GM19455 (cell line): ENCODE measurements around the gene ASIC3.
"Not testable (repeated sequence)": the region's sequence is repeated elsewhere in the genome, so short reads cannot be mapped to it uniquely, and the experiment has no call there.

Experiments used
- ATAC-seq: cut with Tn5 transposase; IDR thresholded peaks from one replicate; pipeline ENCODE4 v1.9.1; 2021; ENCODE audit not compliant: unreplicated experiment

The ASIC3 gene

GRCh38 chr7:151047976-151048815, at the start of gene ASIC3:
ASIC3 (plus strand) TSS chr7:151048531; CDS start chr7:151048886, 355 bp downstream.
- no peak for ATAC-seq

GRCh38 chr7:150999001-150999400, 49.3 kb upstream of the ASIC3 start:
- no peak for ATAC-seq

DNA sequence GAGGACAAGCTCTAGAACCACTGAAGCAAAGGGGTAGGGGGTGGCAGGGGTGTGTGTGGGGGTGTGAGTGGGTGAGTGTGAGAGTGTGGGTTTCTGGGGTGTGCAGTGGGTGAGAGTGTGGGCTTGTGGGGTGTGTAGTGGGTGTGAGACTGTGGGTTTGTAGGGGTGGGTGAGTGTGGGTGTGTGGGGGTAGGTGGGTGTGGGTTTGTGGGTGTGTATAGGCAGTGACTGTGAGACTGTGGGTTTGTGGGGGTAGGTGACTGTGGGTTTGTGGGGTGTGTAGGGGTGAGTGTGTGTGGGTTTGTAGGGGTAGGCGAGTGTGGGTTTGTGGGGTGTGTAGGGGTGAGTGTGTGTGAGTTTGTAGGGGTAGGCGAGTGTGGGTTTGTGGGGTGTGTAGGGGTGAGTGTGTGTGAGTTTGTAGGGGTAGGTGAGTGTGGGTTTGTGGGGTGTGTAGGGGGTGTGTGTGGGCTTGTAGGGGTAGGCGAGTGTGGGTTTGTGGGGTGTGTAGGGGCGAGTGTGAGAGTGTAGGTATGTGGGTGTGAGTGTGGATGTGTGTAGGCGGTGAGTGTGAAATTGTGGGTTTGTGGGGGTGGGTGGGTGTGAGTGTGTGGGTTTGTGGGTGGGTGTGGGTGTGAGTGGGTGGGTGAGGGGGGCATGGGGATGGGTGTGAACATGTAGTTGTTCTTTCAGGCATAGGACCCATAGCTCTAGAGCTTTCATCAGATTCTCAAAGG, 48.7 kb upstream of the ASIC3 start:
- no peak for ATAC-seq

DNA sequence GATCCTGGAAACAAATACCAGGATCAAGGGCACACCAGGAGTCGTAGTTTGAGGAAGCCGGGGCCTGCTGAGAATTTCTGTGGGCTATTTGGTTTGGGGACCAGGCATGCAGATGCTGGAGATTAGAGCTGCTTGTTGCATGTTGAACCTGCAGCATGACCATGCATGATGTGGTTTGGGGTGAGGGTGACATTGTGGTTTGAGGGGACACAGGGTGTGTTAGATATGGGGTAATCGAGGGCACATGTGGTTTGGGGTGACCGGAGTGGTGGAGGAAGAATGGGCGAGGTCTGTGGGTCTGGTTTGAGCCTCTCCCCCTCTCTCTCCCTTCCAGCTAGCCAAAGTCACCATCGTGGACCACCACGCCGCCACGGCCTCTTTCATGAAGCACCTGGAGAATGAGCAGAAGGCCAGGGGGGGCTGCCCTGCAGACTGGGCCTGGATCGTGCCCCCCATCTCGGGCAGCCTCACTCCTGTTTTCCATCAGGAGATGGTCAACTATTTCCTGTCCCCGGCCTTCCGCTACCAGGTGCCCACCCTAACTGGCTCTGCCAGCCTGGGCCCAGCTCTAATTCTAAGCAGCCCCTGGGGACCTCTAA, 47.3 kb upstream of the ASIC3 start:
- ATAC-seq = no peak

- no peak for ATAC-seq
Measured at GRCh38 chr7:151001546-151001945, 46.8 kb upstream of the ASIC3 start.

DNA sequence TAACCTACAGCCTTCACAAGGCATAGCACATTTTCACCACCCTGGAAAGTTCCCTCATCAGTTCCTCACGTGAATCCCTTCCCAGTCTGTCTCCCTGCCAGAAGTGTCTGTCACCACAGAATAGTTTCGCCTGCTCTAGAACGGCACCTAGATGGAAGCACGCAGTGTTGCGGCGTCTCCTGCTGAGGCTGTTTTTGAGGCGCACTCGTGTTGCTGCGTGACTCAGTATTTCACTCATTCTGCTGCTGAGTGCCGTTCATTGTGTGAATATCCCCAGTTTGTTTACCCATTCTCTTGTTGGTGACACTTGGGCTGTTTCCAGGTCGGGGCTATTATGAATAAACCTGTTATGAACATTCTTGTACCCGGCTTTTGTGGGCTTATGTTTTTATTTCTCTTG, 44.8 kb upstream of the ASIC3 start:
- ATAC-seq = no peak

GRCh38 chr7:151005566-151005965, 42.8 kb upstream of the ASIC3 start:
- ATAC-seq = no peak

GRCh38 chr7:151006590-151007300, 41.6 kb upstream of the ASIC3 start:
- ATAC-seq = no peak

GRCh38 chr7:151007469-151007898, 40.8 kb upstream of the ASIC3 start:
- ATAC-seq = no peak

- ATAC-seq = no peak
Measured at GRCh38 chr7:151008143-151008510, 40.2 kb upstream of the ASIC3 start.

DNA sequence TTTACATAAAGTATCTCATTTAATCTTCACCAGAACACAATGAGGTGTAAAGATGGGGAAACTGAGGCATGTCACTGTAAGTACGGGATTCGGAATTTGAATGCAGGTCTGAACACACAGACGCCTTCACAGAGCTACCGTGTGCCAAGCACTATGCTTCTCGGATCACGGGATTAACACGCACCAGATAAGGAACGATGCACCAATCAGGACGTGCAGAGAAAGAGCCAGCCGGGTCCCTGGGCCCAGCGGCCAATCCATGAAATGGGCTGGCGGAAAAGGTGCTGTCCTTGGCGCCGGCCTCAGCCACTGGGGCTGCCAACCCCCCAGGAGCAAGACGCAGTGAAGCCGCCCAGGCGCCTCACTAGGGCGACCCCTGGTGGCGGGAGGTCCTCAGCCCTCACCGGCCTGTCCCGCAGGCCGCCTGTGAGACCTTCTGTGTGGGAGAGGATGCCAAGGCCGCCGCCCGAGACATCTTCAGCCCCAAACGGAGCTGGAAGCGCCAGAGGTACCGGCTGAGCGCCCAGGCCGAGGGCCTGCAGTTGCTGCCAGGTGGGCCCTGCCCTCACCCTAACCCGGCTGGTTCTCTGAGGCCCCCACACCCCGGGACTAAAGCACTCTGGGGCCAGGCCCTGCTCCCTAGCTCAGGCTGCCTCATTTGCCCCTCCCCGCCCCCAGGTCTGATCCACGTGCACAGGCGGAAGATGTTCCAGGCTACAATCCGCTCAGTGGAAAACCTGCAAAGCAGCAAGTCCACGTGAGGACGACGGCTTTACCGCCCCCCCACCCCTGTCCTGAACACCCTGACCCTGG, 39.6 kb upstream of the ASIC3 start:
- ATAC-seq = no peak

DNA sequence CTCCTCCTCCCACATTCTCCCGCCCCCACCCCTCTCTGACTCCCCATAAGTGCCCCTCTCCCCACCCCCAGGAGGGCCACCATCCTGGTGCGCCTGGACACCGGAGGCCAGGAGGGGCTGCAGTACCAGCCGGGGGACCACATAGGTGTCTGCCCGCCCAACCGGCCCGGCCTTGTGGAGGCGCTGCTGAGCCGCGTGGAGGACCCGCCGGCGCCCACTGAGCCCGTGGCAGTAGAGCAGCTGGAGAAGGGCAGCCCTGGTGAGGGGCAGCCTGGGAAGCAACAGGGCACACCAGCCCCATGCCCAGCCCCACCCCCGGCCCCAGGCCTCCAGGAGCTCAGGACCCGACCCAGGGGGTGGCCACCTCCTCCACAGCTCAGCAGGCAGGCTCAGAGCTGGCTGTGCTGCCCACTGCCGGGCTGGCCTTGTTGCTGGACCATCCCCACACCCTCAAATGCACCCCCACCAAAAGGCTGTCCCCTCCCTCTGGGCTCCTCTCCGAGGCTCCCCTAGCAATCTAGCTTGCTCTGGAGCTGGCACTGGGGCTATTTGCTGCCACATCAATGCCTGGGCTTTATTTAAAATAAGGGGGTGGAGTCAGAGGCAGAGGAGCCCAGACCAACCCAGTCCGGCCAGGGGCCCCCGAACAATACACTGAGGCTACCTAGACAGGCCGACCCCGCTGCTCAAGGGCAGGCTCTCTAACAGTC, 38.8 kb upstream of the ASIC3 start:
- ATAC-seq = no peak

GRCh38 chr7:151010037-151010306, 38.4 kb upstream of the ASIC3 start:
- ATAC-seq = no peak

DNA sequence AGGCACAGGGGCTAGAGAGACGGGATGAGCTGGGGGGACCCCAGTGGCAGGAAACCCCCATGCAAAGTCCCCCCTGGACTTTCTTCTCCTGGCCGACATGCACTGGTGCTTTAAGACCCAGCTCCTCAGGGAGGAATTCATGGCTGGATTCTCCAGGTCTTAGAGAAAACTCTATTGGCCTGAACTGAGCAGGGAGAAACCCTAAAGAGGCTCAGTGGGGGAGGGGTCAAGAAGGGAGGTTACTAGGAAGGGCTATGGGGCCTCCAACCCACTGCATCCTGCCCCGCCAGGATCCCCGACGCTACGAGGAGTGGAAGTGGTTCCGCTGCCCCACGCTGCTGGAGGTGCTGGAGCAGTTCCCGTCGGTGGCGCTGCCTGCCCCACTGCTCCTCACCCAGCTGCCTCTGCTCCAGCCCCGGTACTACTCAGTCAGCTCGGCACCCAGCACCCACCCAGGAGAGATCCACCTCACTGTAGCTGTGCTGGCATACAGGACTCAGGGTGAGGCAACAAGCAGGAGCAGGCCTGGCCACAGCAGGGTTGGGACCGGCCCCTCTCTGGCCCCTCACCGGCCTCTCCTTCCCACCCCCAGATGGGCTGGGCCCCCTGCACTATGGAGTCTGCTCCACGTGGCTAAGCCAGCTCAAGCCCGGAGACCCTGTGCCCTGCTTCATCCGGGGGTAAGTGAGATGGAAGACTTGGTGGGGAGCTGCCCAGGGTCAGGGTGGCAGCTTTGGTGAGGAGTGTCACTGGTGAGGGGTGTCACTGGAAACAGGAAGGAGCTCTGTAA, 37.8 kb upstream of the ASIC3 start:
- ATAC-seq = no peak

DNA sequence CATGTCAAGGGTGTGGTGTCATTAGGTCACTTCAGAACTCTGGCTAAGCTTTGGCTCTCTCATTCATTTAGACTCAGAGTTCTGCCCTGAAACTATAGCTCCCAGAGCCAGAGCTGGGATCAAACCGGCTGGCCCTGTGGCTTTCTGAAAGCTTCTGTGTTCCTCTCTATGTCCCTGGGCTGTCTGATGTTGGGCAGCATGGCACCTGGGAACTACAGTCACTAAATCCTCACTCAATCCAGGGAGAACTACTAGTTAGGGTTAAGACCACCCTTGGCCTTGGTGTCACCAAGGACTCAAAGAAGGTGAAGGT, 37.3 kb upstream of the ASIC3 start:
- ATAC-seq = no peak

GRCh38 chr7:151011616-151012015, 36.7 kb upstream of the ASIC3 start:
- not testable (repeated sequence) for ATAC-seq

GRCh38 chr7:151012031-151012692, 36.2 kb upstream of the ASIC3 start:
- ATAC-seq = no peak

- ATAC-seq = no peak
Measured at GRCh38 chr7:151012911-151013347, 35.4 kb upstream of the ASIC3 start.

DNA sequence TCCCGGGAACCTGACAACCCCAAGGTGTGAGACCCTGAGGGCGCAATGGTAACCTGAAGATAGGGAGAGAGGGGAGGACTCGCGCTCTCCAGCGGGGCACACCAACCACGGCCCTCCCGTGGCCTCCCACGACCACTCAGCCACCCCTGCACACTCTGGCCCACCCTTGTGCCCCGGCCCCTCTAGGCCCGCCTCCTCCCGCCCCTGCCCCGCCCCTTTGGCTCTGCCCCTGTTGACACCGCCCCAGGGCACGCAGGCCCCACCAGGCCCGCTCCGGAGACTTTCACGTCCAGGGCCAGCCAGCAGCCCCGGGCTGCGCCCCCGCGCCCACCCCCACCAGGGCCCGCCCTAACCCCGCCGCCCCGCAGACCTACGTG, 35.0 kb upstream of the ASIC3 start:
- ATAC-seq = no peak
